ENCODE measurements around the gene LRRC8E. TPM values are rescaled to one million over a fixed set of nuclear protein-coding genes. Genes with fewer than 3 reads are reported as not detected.

LRRC8E gene
- total RNA-seq, 1 donor from 2014 or later = 0.08 TPM

DNA sequence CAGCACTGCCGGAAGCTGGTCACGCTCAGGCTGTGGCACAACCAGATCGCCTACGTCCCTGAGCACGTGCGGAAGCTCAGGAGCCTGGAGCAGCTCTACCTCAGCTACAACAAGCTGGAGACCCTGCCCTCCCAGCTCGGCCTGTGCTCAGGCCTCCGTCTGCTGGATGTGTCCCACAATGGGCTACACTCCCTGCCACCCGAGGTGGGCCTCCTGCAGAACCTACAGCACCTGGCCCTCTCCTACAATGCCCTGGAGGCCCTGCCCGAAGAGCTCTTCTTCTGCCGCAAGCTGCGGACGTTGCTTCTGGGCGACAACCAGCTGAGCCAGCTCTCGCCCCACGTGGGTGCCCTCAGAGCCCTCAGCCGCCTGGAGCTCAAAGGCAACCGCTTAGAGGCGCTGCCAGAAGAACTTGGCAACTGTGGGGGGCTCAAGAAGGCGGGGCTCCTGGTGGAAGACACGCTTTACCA, 12.1 kb downstream of the LRRC8E start:
- H3K4me1 Mint-ChIP-seq (ENCODE audit: unreplicated experiment) = peaks cover 9% of the 10 kb centered on the region
- peaks cover 5% of the 10 kb centered on the region for H3K36me3 Mint-ChIP-seq (ENCODE audit: low read depth, unreplicated experiment)
- H3K27ac Mint-ChIP-seq (ENCODE audit: unreplicated experiment) = no peak overlapping the region
- H3K4me3 Mint-ChIP-seq (ENCODE audit: unreplicated experiment) = no peak overlapping the region
- TF ChIP-seq CTCF (IDR thresholded peaks at IDR 0.05; ENCODE audit: unreplicated experiment) = no peak
- DNase-seq (ENCODE audit: low spot score) = no peak
- H3K9me3 Mint-ChIP-seq (ENCODE audit: unreplicated experiment) = no peaks in the 10 kb centered on the region
- peaks cover 17% of the 10 kb centered on the region for H3K27me3 Mint-ChIP-seq (ENCODE audit: unreplicated experiment)

- peaks cover 9% of the 10 kb centered on the region for H3K36me3 Mint-ChIP-seq (ENCODE audit: low read depth, unreplicated experiment)
- DNase-seq (ENCODE audit: low spot score) = no peak
- H3K4me1 Mint-ChIP-seq (ENCODE audit: unreplicated experiment) = peaks cover 12% of the 10 kb centered on the region
- TF ChIP-seq CTCF (IDR thresholded peaks at IDR 0.05; ENCODE audit: unreplicated experiment) = no peak
- H3K27ac Mint-ChIP-seq (ENCODE audit: unreplicated experiment) = no peak overlapping the region
- H3K9me3 Mint-ChIP-seq (ENCODE audit: unreplicated experiment) = no peaks in the 10 kb centered on the region
- H3K4me3 Mint-ChIP-seq (ENCODE audit: unreplicated experiment) = no peak overlapping the region
- H3K27me3 Mint-ChIP-seq (ENCODE audit: unreplicated experiment) = peaks cover 17% of the 10 kb centered on the region
Measured at GRCh38 chr19:7900931-7901330, 12.6 kb downstream of the LRRC8E start.

DNA sequence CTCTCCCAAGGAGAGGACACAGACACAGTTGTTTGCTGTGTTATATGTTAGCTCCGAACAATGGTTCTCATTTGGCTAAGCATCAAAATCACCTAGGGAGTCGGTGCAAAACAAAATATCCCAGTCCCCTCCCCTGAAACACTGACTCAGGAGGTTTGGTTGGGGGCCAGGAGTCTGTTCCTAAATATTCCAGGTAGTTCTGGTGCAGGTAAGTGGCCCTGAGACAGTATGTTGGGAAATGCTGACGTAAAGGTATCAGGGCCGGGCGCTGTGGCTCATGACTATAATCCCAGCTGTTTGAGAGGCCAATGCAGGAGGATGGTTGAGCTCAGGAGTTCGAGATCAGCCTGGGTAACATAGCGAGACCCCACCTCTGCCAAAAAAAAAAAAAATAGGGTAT, 13.0 kb downstream of the LRRC8E start:
- H3K4me3 Mint-ChIP-seq (ENCODE audit: unreplicated experiment) = no peak overlapping the region
- peaks cover 9% of the 10 kb centered on the region for H3K36me3 Mint-ChIP-seq (ENCODE audit: low read depth, unreplicated experiment)
- no peaks in the 10 kb centered on the region for H3K9me3 Mint-ChIP-seq (ENCODE audit: unreplicated experiment)
- no peak overlapping the region for H3K27ac Mint-ChIP-seq (ENCODE audit: unreplicated experiment)
- peaks cover 12% of the 10 kb centered on the region for H3K4me1 Mint-ChIP-seq (ENCODE audit: unreplicated experiment)
- DNase-seq (ENCODE audit: low spot score) = no peak
- H3K27me3 Mint-ChIP-seq (ENCODE audit: unreplicated experiment) = peaks cover 17% of the 10 kb centered on the region
- TF ChIP-seq CTCF (IDR thresholded peaks at IDR 0.05; ENCODE audit: unreplicated experiment) = no peak

GRCh38 chr19:7902796-7903243, 14.5 kb downstream of the LRRC8E start:
- Mint-ChIP-seq H3K9me3 (ENCODE audit: unreplicated experiment) (no peaks in the 10 kb centered on the region), H3K27ac (ENCODE audit: unreplicated experiment) (peak overlapping the region; percentile 86), H3K27me3 (ENCODE audit: unreplicated experiment) (peaks cover 13% of the 10 kb centered on the region), H3K4me1 (ENCODE audit: unreplicated experiment) (peaks cover 12% of the 10 kb centered on the region), H3K4me3 (ENCODE audit: unreplicated experiment) (peak overlapping the region; percentile 92), H3K36me3 (ENCODE audit: low read depth, unreplicated experiment) (peaks cover 9% of the 10 kb centered on the region)
- no peak for DNase-seq (ENCODE audit: low spot score)
- no peak for TF ChIP-seq CTCF (IDR thresholded peaks at IDR 0.05; ENCODE audit: unreplicated experiment)

GRCh38 chr19:7903244-7904073, 15.1 kb downstream of the LRRC8E start, which contains the start of gene MAP2K7:
Gene MAP2K7, plus strand, starts transcription at chr19:7903877. Its CDS starts 68 bp downstream, at chr19:7903945.
- H3K27me3 Mint-ChIP-seq (ENCODE audit: unreplicated experiment) = peaks cover 13% of the 10 kb centered on the region
- H3K9me3 Mint-ChIP-seq (ENCODE audit: unreplicated experiment) = no peaks in the 10 kb centered on the region
- peaks cover 12% of the 10 kb centered on the region for H3K4me1 Mint-ChIP-seq (ENCODE audit: unreplicated experiment)
- peak; percentile 100 for DNase-seq (ENCODE audit: low spot score)
- peaks cover 9% of the 10 kb centered on the region for H3K36me3 Mint-ChIP-seq (ENCODE audit: low read depth, unreplicated experiment)
- peak; percentile 57 for TF ChIP-seq CTCF (IDR thresholded peaks at IDR 0.05; ENCODE audit: unreplicated experiment)
- peak within 1 kb of the TSS; percentile 92 for H3K27ac Mint-ChIP-seq (ENCODE audit: unreplicated experiment)
- peak within 1 kb of the TSS; percentile 94 for H3K4me3 Mint-ChIP-seq (ENCODE audit: unreplicated experiment)

All from endothelial cell (in vitro differentiated cells).